K562 (cell line): Measurements from ENCODE around the gene TANGO6. TPM values are rescaled to one million over a fixed set of nuclear protein-coding genes. Genes with fewer than 3 reads are reported as not detected.

Source experiments
- ATAC-seq: fragments of 200-7000 bp; cut with Tn5 transposase; 3 replicates; pipeline ENCODE4 v1.9.1; 2020; ENCODE audit warnings: moderate library complexity
- BruUV-seq: library from RNA; stranded (reverse); fragments of 400-500 nt; replicated peaks from 2 replicates; lab custom pipeline; 2021; lab: Mats Ljungman, UMichigan
- CTCF ChIA-PET: fragments of 300-600 bp; formaldehyde crosslinking; extraction: SDS; loops from one replicate; lab custom pipeline; 2021; ENCODE audit warnings: low intra/inter-chr PET ratio; lab: Yijun Ruan, JAX
- POLR2A ChIA-PET: fragments of 300-600, 350-650 bp; sonication (Branson Sonifier 250); formaldehyde crosslinking; extraction: SDS; loops from one replicate; lab custom pipeline; 2021; ENCODE audit warnings: antibody characterized with exemption, inconsistent platforms; lab: Yijun Ruan, JAX
- DNase-seq, 4 experiments: peaks; one replicate each; pipeline versions ENCODE4 v3.0.0 to v3.0.0-alpha.2; 2011 to 2018; ENCODE audit warnings: low spot score in 3 of 4, mixed read lengths in 3 of 4; ENCODE audit errors: extremely low read depth in 1 of 4
- FAIRE-seq: peaks from 2 replicates; lab custom pipeline; 2011; peaks lifted over from hg19 to GRCh38; lab: Jason Lieb, UNC
- H2AFZ ChIP-seq: 2 replicates; pipeline ENCODE4 v1.6.0; 2011; ENCODE audit warnings: low read depth, low read length, control low read depth, inconsistent platforms
- H3K27ac ChIP-seq: fragments of 200-600 bp; 3 replicates; pipeline ENCODE4 v1.8.0; 2011; ENCODE audit warnings: low read depth, mild to moderate bottlenecking, control low read depth, inconsistent platforms, low read length, moderate library complexity, mixed read lengths; ENCODE audit errors: extremely low read depth
- H3K27me3 ChIP-seq, 2 experiments: fragments of 300-600 bp in 1 of 2; 2 replicates in 1 of 2; 3 replicates in 1 of 2; pipeline versions ENCODE4 v1.6.0 to v1.8.0; 2011; ENCODE audit warnings: inconsistent platforms in 2 of 2, low read length in 2 of 2, mild to moderate bottlenecking in 1 of 2, mixed read lengths in 1 of 2, moderate library complexity in 1 of 2; ENCODE audit not compliant: control insufficient read depth in 2 of 2, insufficient read depth in 2 of 2
- H3K36me3 ChIP-seq: fragments of 300-600 bp; 3 replicates; pipeline ENCODE4 v1.8.0; 2011; ENCODE audit warnings: mild to moderate bottlenecking, low read length, inconsistent platforms; ENCODE audit not compliant: control insufficient read depth, insufficient read depth
- H3K4me1 ChIP-seq, 2 experiments: fragments of 200-600 bp in 1 of 2; replicated peaks in 1 of 2; 2 replicates in 1 of 2; 3 replicates in 1 of 2; pipeline versions ENCODE4 v1.5.1 to v1.8.0; 2011; ENCODE audit warnings: inconsistent platforms in 2 of 2, low read length in 2 of 2, mild to moderate bottlenecking in 1 of 2, mixed read lengths in 1 of 2, moderate library complexity in 1 of 2; ENCODE audit not compliant: control insufficient read depth in 2 of 2, insufficient read depth in 2 of 2
- H3K4me2 ChIP-seq: 2 replicates; pipeline ENCODE4 v1.6.1; 2011; ENCODE audit warnings: low read length, control low read depth, inconsistent platforms, mixed read lengths; ENCODE audit not compliant: insufficient read depth
- H3K4me3 ChIP-seq: fragments of 200-600 bp; sonication (generic), shearing (Covaris generic); 2 replicates; pipeline ENCODE4 v1.5.1; 2016; ENCODE audit warnings: control low read depth, inconsistent platforms
- H3K79me2 ChIP-seq: fragments of 200-600 bp; 3 replicates; pipeline ENCODE4 v1.8.0; 2011; ENCODE audit warnings: low read length, inconsistent platforms; ENCODE audit not compliant: control insufficient read depth, insufficient read depth
- H3K9ac ChIP-seq, 2 experiments: 2 replicates each; pipeline versions ENCODE4 v1.6.0 to v1.6.1; 2011; ENCODE audit warnings: low read depth in 2 of 2, low read length in 2 of 2, control low read depth in 1 of 2, inconsistent platforms in 1 of 2, mild to moderate bottlenecking in 1 of 2, mixed read lengths in 1 of 2; ENCODE audit not compliant: insufficient read depth in 1 of 2
- H3K9me1 ChIP-seq: one replicate; pipeline ENCODE4 v1.6.0; 2011; ENCODE audit warnings: inconsistent platforms, mild to moderate bottlenecking, low read length, moderate library complexity; ENCODE audit not compliant: control insufficient read depth, insufficient read depth
- H3K9me3 ChIP-seq: replicated peaks from 2 replicates; pipeline ENCODE4 v1.5.1; 2011; ENCODE audit warnings: low read depth, low read length, inconsistent platforms; ENCODE audit not compliant: control insufficient read depth, insufficient read depth
- H4K20me1 ChIP-seq: replicated peaks from 2 replicates; pipeline ENCODE4 v1.6.1; 2011; ENCODE audit warnings: low read length, inconsistent platforms, mixed read lengths; ENCODE audit not compliant: control insufficient read depth, insufficient read depth
- ARHGAP35 ChIP-seq: fragments of 450-650 bp; IDR thresholded peaks from 2 replicates; pipeline ENCODE4 v1.6.1; 2018; ENCODE audit not compliant: partially characterized antibody
- CC2D1A ChIP-seq: fragments of 450-650 bp; IDR thresholded peaks from 2 replicates; pipeline ENCODE4 v1.6.1; 2017; ENCODE audit warnings: mild to moderate bottlenecking
- CEBPB ChIP-seq: fragments of 450-650 bp; IDR thresholded peaks from 2 replicates; pipeline ENCODE4 v1.6.1; 2016; ENCODE audit warnings: missing genetic modification characterization, missing compliant biosample characterization
- CREB3L1 ChIP-seq: fragments of 450-650 bp; IDR thresholded peaks from 2 replicates; pipeline ENCODE4 v1.6.1; 2014; ENCODE audit warnings: low read depth, mild to moderate bottlenecking, moderate library complexity, borderline replicate concordance
- ILK ChIP-seq: fragments of 450-650 bp; IDR thresholded peaks from 2 replicates; pipeline ENCODE4 v1.6.1; 2016; ENCODE audit warnings: missing genetic modification characterization, low read depth, mild to moderate bottlenecking, missing compliant biosample characterization, moderate library complexity, borderline replicate concordance
- PHF8 ChIP-seq: fragments of 200-600 bp; sonication (generic); IDR thresholded peaks from 2 replicates; pipeline ENCODE4 v1.6.1; 2012; ENCODE audit warnings: mixed run types, mild to moderate bottlenecking, inconsistent platforms, low read length, moderate library complexity, borderline replicate concordance
- POLR2B ChIP-seq: fragments of 450-650 bp; IDR thresholded peaks from 2 replicates; pipeline ENCODE4 v1.6.1; 2018; ENCODE audit warnings: low read depth; ENCODE audit not compliant: partially characterized antibody
- PTTG1 ChIP-seq: fragments of 450-650 bp; IDR thresholded peaks from 2 replicates; pipeline ENCODE4 v1.6.1; 2016; ENCODE audit warnings: low read depth, mild to moderate bottlenecking, missing genetic modification characterization, missing compliant biosample characterization
- RBM14 ChIP-seq: fragments of 200-400 bp; formaldehyde crosslinking; IDR thresholded peaks from 2 replicates; pipeline ENCODE4 v1.6.1; 2018; ENCODE audit warnings: low read depth, mild to moderate bottlenecking, low read length, moderate library complexity, borderline replicate concordance; ENCODE audit not compliant: insufficient read depth
- SAFB2 ChIP-seq: fragments of 200-400 bp; formaldehyde crosslinking; IDR thresholded peaks from 2 replicates; pipeline ENCODE4 v1.6.1; 2018; ENCODE audit warnings: borderline replicate concordance, low read length, low read depth, moderate library complexity; ENCODE audit not compliant: severe bottlenecking
- U2AF2 ChIP-seq: fragments of 200-400 bp; formaldehyde crosslinking; optimal IDR thresholded peaks from 2 replicates; pipeline ENCODE3; 2017; ENCODE audit warnings: low read depth, mild to moderate bottlenecking, low read length
- ZBTB11 ChIP-seq, 3 experiments: fragments of 200-800 bp in 1 of 3; fragments of 250-450 bp in 1 of 3; fragments of 450-650 bp in 1 of 3; sonication (Bioruptor Pico) in 1 of 3; sonication (Bioruptor generic) in 1 of 3; formaldehyde crosslinking in 1 of 3; IDR thresholded peaks; 2 replicates each; pipeline versions ENCODE4 v1.6.1 to v1.8.0; 2016 to 2022; ENCODE audit warnings: mild to moderate bottlenecking in 2 of 3, missing genetic modification characterization in 2 of 3, missing compliant biosample characterization in 1 of 3, moderate library complexity in 1 of 3
- ZKSCAN1 ChIP-seq: fragments of 150-350 bp; IDR thresholded peaks from 2 replicates; pipeline ENCODE4 v1.6.1; 2016; ENCODE audit warnings: low read depth, low read length
- ZNF224 ChIP-seq: sonication (generic); formaldehyde crosslinking; IDR thresholded peaks from 2 replicates; pipeline ENCODE4 v1.8.0; 2022; ENCODE audit warnings: mild to moderate bottlenecking, missing genetic modification reagents
- ZNF232 ChIP-seq: sonication (generic); formaldehyde crosslinking; IDR thresholded peaks from 2 replicates; pipeline ENCODE4 v1.8.0; 2022; ENCODE audit warnings: mild to moderate bottlenecking, missing genetic modification reagents
- ZNF263 ChIP-seq: sonication (generic); formaldehyde crosslinking; IDR thresholded peaks from 2 replicates; pipeline ENCODE4 v1.8.0; 2022; ENCODE audit warnings: mild to moderate bottlenecking, missing genetic modification reagents, borderline replicate concordance
- WGBS: fragments of 100-300 bp; shearing (Covaris generic); methylation state at CpG from one replicate; pipeline ENCODE4 v1.1.6; 2016; ENCODE audit warnings: low coverage, mixed read lengths; ENCODE audit not compliant: insufficient coverage; ENCODE audit errors: missing lambda C conversion rate; 5-methylcytosine and 5-hydroxymethylcytosine counted together
- in situ Hi-C: fragments of 300-500 bp; cut with MboI; formaldehyde crosslinking; loops from 4 replicates; pipeline ENCODE4 v1.15.0; 2018; ENCODE audit warnings: inconsistent platforms, mixed read lengths
- intact Hi-C: fragments of 100-400 bp; cut with micrococcal nuclease; formaldehyde crosslinking; loops from 2 replicates; pipeline ENCODE4 v1.14.2; 2022
- polyA plus RNA-seq, 8 experiments: library from polyadenylated mRNA; depleted of rRNA in 4 of 8; stranded (reverse) in 5 of 8; unstranded in 3 of 8; fragments of >200 nt; fragmentation: Nextera tagmentation in 2 of 8; fragmentation: Illumina TruSeq in 1 of 8; extraction: Ambion mirVana in 2 of 8; extraction: Trizol in 1 of 8; gene quantifications; 2 replicates each; pipeline versions ENCODE4 v1.2.1 to v1.2.3, GENCODE V29; 2011 to 2014; ENCODE audit warnings: inconsistent platforms in 1 of 8, missing spikeins in 1 of 8
- total RNA-seq, 7 experiments: library from RNA; depleted of rRNA in 6 of 7; stranded (reverse); fragments of >200 nt in 6 of 7; fragmentation: Illumina TruSeq in 2 of 7; extraction: Trizol in 2 of 7; gene quantifications; 2 replicates each; pipeline versions ENCODE4 v1.2.1 to v1.2.3, GENCODE V29; 2011 to 2021; ENCODE audit warnings: low replicate concordance in 1 of 7

TANGO6 gene
- total and polyA plus RNA-seq, 9 of the 15 experiments (the other 6 are each of a cell fraction or from before 2014, with no cell fraction given), result 1.6 to 15.2 (median 9.6) TPM

- no peak overlapping the region for H2AFZ ChIP-seq
- FAIRE-seq (no peak), ATAC-seq (no peak), DNase-seq (no peak)
- ChIA-PET CTCF (no interaction called here), POLR2A (interaction anchor here (0.6 to 0.7 kb wide), 2 partner anchors 9 to 14 kb away, joined by 3 read pairs; no protein-coding TSS in a partner anchor)
- in situ Hi-C loops, result no loop called here
- no peak overlapping the region for H3K4me3 ChIP-seq
- no TSS peak for BruUV-seq
- no peaks in the 10 kb centered on the region for H3K9me3 ChIP-seq
- H4K20me1 ChIP-seq, result no peaks in the 10 kb centered on the region
- WGBS, result 6% methylated on average over 3 of the region's 3 CpGs
- no peaks in the 10 kb centered on the region for H3K9me1 ChIP-seq
- H3K9ac ChIP-seq, result no peak overlapping the region
- peaks cover 14% of the 10 kb centered on the region; the same call in 1 of the 3 replicates for H3K36me3 ChIP-seq
- no peak overlapping the region for H3K4me2 ChIP-seq
- intact Hi-C loops, result no loop called here
- no peaks in the 10 kb centered on the region for H3K27me3 ChIP-seq
- no peaks in the 10 kb centered on the region for H3K79me2 ChIP-seq
- H3K4me1 ChIP-seq, result peaks cover 0 to 4% of the 10 kb centered on the region in 2 experiments; a peak in 2 of 5 replicates
- TF ChIP-seq PHF8, result no peak
- no peak for TF ChIP-seq SAFB2
- no peak for TF ChIP-seq U2AF2
- TF ChIP-seq ZKSCAN1, result no peak
- no peak for TF ChIP-seq ARHGAP35
- no peak for TF ChIP-seq RBM14
- TF ChIP-seq CREB3L1, result no peak
- no peak for TF ChIP-seq ILK (tag)
- no peak for TF ChIP-seq PTTG1 (tag)
- no peak for TF ChIP-seq CEBPB (tag)
- TF ChIP-seq ZBTB11 (CRISPR knock-in tag; IDR thresholded peaks at IDR 0.05), result no peak
- TF ChIP-seq ZNF224, result no peak
- TF ChIP-seq POLR2B, result no peak
- no peak for TF ChIP-seq ZNF232 (CRISPR knock-in tag)
- TF ChIP-seq ZNF263 (CRISPR knock-in tag), result no peak
- no peak for TF ChIP-seq CC2D1A
- H3K27ac ChIP-seq, result no peak overlapping the region
Observed at GRCh38 chr16:68927018-68927417, 83.7 kb downstream of the TANGO6 start.
